Measurements from ENCODE around the gene CTNNA3. TPM values are rescaled to one million over a fixed set of nuclear protein-coding genes. Genes with fewer than 3 reads are reported as not detected.

CTNNA3 gene
- total RNA-seq, 4 donors from 2014 or later, result 1.5 to 9.8 (median 4.3) TPM

DNA sequence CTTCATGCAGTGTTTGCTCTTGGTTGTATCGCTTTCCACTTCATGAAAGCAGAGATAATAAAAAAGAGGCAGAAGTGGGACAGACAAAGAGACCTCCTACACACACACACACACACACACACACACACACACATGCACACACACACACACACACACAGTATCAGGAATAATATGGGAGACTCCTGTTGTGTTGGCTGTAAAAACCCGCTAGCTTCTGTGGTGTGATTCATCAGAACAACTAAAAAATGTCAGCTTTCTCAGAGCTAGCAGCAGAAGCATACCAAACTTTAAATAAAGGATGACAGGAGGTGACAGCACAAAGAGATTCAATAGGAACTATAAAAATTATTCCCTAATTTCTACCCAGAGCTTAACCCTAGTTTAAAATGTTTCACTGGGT, 918.3 kb downstream of the CTNNA3 start:
- Histone ChIP-seq H3K36me3 (no peaks in the 10 kb centered on the region), H3K27ac (no peak overlapping the region), H3K4me1 (no peaks in the 10 kb centered on the region), H3K27me3 (no peaks in the 10 kb centered on the region), H3K4me3 (no peak overlapping the region), H3K9me3 (no peaks in the 10 kb centered on the region)
- DNase-seq, result no peak
- intact Hi-C loops (cut with DNase I; ENCODE audit: low total_unique reads), result no loop called here
- TF ChIP-seq POLR2A (IDR thresholded peaks at IDR 0.05) (no peak), CTCF (IDR thresholded peaks at IDR 0.05) (no peak)

DNA sequence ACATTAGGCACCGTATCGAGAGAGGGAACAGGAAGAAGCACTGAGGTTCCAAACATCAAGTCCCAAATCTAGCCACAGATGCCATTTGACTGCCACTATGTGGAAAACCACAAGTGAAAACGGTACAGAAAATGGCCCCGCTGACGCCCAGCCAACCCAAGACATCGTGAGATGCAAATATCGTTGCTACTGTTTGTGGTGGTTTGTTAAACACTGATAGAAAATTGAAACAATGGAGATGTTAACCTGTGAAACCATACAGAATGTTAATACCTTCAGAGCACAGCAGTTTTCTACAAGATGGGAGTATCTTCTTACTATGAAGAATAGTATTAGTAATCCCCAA, 922.5 kb downstream of the CTNNA3 start:
- Histone ChIP-seq H3K4me1 (no peaks in the 10 kb centered on the region), H3K9me3 (no peaks in the 10 kb centered on the region), H3K36me3 (no peaks in the 10 kb centered on the region), H3K4me3 (no peak overlapping the region), H3K27me3 (no peaks in the 10 kb centered on the region), H3K27ac (no peak overlapping the region)
- no peak for DNase-seq
- TF ChIP-seq POLR2A (IDR thresholded peaks at IDR 0.05) (no peak), CTCF (IDR thresholded peaks at IDR 0.05) (no peak)
- intact Hi-C loops (cut with DNase I; ENCODE audit: low total_unique reads), result no loop called here

DNA sequence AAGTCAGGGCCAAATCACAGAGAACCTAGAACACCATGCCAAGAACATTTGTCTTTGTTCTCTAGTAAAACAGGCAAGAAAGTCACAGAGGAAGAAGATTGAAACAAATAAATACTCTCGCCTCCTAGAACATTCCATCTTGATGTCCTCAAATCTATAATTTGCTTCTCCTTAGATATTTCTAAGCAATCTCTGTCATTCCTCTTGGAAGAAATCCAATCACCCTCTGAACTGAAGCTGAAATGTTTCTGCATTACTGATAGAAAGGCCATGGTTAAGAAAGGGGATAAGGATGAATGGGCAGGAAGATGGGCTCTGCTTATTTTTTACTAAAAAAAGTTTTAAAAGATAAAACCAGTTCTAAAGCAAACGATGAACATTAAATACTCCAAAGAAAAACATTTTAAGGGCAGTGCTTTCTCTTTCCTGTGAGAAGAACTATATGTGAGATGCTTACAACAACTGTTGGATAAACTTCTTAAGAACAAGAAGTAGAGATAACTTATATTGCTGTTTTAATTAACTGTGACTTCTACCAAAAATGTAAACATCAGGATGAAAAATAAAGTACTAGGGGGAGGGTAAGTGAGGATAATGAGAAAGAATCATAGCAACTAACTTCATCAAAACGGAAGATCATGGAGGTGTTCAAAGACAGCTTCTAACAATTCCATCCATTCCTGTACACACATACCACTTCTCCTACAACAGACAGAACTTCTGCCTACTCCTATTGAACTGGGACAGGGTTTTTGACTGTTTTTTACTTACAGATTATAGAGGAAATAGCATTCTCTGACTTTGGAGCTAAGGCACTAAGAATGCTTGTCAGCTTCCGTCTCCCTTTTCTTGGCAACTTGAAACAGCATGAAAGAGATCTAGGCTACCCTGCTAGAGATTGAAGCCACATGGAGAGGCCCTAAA, 923.2 kb downstream of the CTNNA3 start:
- H3K27ac ChIP-seq, result no peak overlapping the region
- H3K27me3 ChIP-seq, result no peaks in the 10 kb centered on the region
- H3K36me3 ChIP-seq, result no peaks in the 10 kb centered on the region
- DNase-seq, result no peak
- intact Hi-C loops (cut with DNase I; ENCODE audit: low total_unique reads), result no loop called here
- no peaks in the 10 kb centered on the region for H3K9me3 ChIP-seq
- TF ChIP-seq CTCF (IDR thresholded peaks at IDR 0.05), result no peak
- no peak for TF ChIP-seq POLR2A (IDR thresholded peaks at IDR 0.05)
- no peak overlapping the region for H3K4me3 ChIP-seq
- H3K4me1 ChIP-seq, result no peaks in the 10 kb centered on the region

DNA sequence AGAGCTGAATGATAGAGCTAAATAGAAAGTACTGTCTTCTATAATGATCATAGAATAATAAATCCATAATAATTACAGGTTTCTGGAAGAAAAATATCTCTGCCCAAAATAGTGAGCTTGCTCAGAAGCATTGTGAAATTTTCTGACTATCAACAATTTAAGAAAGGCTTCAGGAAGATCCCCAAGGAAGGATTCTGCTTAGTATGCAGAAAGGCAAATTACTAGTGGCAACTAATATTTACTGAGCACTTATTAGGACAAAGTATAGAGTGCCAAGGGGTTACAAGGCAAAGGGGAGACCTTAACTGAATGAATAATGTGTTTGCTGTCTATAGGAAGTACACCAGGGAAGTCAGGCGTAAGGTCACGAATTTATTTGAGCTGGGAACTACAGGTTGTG, 928.3 kb downstream of the CTNNA3 start:
- Histone ChIP-seq H3K36me3 (no peaks in the 10 kb centered on the region), H3K4me3 (no peak overlapping the region), H3K4me1 (no peaks in the 10 kb centered on the region), H3K27me3 (no peaks in the 10 kb centered on the region), H3K9me3 (no peaks in the 10 kb centered on the region), H3K27ac (no peak overlapping the region)
- no peak for DNase-seq
- TF ChIP-seq POLR2A (IDR thresholded peaks at IDR 0.05), result no peak
- TF ChIP-seq CTCF (IDR thresholded peaks at IDR 0.05), result no peak
- intact Hi-C loops (cut with DNase I; ENCODE audit: low total_unique reads), result no loop called here

GRCh38 chr10:66762218-66762729, 933.7 kb downstream of the CTNNA3 start:
- H3K4me3 ChIP-seq, result no peak overlapping the region
- no peaks in the 10 kb centered on the region for H3K9me3 ChIP-seq
- TF ChIP-seq POLR2A (IDR thresholded peaks at IDR 0.05), result no peak
- TF ChIP-seq CTCF (IDR thresholded peaks at IDR 0.05), result no peak
- no peaks in the 10 kb centered on the region for H3K27me3 ChIP-seq
- H3K4me1 ChIP-seq, result no peaks in the 10 kb centered on the region
- H3K27ac ChIP-seq, result no peak overlapping the region
- H3K36me3 ChIP-seq, result no peaks in the 10 kb centered on the region
- intact Hi-C loops (cut with DNase I; ENCODE audit: low total_unique reads), result no loop called here
- DNase-seq, result no peak

All from uterus (tissue), 4 donors.